ENCODE measurements around the gene C17orf100. TPM values are rescaled to one million over a fixed set of nuclear protein-coding genes. Genes with fewer than 3 reads are reported as not detected.
A peak's percentile ranks its signal among the peaks of the same experiment; 100 is the strongest.

The C17orf100 gene
- total RNA-seq (2014; rRNA removed; shearing (Covaris generic)) = 0.12 and 0.39 TPM in 2 replicates

DNA sequence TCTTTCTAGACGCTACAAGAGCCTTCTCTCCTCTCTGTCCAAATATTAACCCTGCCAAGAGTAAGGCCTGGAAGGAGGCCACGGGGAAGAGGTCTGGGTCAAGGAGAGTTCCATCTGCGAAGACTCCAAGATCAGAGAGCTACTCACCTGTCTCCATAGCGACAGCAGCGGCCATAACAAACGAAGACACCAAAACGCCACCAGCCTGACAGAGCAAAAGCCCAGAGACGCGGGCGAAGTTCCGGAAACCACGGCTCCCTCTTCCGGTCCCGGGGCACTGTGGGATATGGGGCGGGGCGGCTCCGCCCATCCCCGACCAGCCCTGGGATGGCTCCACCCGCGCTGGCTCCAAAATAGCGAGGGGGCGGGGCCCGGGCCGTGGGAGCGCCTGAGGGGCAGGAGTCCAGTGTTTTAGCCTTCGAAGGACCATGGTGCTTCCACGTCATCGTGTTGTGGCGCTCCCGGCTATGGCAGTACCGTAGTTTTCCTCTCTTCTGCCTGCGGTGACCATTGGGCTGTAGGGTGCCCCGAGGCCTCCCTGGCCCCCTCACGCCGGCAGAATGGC lies at the start of gene C17orf100, which contains the start of gene MED31:
Gene C17orf100, plus strand, starts transcription at position 409 of the 565 bp plus-strand sequence. Its CDS starts 152 bp downstream, at position 561.
Gene MED31, minus strand, starts transcription at position 252 of the 565 bp plus-strand sequence. Its CDS starts 77 bp downstream, at position 175.
- DNase-seq (ENCODE audit: low read depth) = peak; percentile 91

DNA sequence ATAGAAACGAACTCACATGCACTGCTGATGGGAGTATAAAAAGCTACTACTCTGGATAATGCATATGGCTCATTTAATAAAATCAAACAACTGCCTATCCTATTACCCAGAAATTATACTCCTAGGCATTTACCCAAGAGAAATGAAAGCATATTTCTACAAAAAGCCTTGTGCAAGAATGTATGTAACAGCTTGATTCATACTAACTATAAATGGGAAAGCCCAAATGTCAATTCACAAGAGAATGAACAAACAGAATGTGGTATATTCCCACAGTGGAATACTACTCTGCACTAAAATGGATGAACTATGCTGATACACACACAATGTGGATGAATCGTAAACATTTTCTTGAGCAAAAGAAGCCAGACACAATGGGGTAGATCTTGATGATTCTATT lies 49.4 kb upstream of the C17orf100 start:
- DNase-seq (ENCODE audit: low read depth) = no peak

DNA sequence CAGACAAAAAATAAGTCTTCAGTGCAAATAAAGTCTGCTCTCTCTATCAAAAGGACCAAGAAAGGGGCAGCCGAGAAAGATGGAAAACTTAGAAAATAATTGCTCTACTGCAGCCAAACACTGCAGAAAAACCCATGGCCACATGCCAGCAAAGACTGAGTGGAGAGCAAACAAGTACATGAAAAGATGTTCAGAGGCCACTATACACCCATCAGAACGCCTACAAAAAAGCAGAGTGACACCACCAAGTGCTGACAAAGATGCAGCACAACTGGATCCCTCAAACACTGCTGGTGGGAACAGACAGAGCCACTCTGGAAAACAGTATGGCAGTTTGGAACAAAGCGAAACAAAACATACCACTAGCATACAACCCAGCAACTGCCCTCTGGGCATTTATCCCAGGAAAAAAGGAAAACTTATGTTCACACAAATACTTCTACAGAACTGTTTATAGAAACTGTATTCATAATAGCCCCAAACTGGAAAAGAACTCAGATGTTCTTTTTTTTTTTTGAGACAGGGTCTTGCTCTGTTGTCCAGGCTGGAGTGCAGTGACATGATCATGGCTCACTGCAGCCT lies 47.7 kb upstream of the C17orf100 start:
- no peak for DNase-seq (ENCODE audit: low read depth)

DNA sequence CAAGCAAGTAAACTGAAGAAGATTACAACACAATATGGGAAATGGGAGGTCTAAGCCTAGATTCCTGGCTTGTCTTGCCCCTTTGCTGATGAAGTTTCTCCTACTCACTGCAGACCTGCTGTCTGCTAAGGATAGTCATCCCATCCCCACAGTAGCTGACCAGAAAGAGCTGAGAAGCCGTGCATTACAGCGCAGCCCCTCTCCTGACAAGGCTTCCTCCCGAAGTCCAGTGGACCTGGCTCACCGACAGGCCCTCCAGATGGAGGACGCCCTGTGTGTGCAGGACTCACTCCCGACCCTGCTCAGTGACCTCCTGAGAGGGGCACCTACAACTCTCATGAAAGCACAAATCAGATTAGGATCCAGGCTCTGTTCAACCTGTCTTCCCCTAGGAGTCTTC lies 46.4 kb upstream of the C17orf100 start:
- DNase-seq (ENCODE audit: low read depth) = no peak

DNA sequence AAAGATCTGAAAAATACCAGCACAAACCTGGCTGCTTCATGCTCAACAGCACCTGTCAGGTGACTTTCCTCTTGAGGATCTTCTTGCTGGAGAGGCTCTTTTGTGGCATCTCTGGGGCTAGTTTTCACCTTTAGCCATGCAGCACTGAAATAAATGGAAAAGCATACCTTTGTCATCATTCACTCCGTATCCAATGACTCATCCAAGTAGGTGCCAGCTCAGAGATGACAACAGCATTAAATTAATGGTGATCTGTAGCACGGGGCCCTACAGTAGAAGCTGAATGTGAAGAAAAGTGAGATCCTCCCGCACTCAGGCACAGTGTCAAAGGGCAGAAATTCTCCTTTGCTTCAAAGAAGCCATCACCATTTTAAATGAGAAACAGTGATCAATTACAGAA lies 43.2 kb upstream of the C17orf100 start:
- DNase-seq (ENCODE audit: low read depth) = peak; percentile 7

DNA sequence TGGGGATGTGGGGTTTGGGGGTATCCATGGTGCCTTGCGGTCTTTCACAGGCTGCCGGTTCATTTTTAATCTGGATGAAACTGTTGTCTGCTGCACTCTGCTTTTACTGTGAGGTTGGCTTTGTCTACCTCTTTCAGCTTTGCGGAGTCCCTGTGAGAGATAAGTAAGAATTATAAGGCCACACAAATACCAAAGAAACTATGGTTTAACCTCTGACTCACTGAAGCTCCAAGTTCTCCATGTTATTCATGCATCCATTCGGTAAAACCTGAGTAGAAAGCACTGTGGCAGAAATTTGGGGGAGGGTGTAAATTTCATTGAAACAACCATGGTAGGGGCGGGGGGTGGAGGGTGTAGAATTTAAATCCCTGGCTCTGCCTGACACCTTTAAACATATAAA lies 41.6 kb upstream of the C17orf100 start:
- no peak for DNase-seq (ENCODE audit: low read depth)

DNA sequence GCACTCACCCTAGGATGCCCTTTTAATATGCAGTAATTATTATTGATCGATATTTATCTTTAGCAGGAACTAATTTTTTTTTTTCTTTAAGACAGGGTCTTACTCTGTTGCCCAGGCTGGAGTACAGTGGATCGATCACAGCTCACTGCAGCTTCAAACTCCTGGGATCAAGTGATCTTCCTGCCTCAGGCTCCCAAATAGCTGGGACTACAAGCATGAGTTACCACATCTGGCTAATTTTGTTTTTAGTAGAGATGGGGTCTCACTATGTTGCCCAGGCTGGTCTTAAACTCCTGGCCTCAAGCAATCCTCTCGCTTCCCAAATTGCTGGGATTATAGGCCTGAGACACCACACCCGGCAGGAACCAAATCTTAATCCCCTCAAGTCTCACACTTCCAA lies 40.3 kb upstream of the C17orf100 start:
- DNase-seq (ENCODE audit: low read depth) = no peak

- DNase-seq (ENCODE audit: low read depth) = no peak
Measured at GRCh38 chr17:6623941-6624340, 27.6 kb upstream of the C17orf100 start.

- DNase-seq (ENCODE audit: low read depth) = no peak
Measured at GRCh38 chr17:6626616-6627015, 24.9 kb upstream of the C17orf100 start.

DNA sequence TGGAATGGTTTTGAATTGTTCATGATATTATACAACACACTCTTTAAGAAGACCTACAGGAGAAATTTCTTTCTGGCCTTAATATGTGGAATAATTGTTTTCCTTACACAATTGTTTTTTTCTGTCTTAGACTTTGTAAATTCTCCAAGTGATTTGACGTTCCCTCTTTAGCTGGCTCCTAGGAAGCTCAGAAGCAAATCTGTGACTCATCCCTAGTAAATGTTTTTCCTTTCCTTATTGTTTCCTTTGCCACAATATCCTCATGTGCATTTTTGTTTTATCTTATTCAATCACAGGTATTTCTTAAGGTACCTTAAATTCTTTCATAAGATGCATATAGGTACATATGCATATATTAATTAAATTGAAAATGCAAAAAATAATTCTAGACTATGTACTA lies 24.5 kb upstream of the C17orf100 start:
- no peak for DNase-seq (ENCODE audit: low read depth)

- DNase-seq (ENCODE audit: low read depth) = no peak
Measured at GRCh38 chr17:6630390-6630789, 21.2 kb upstream of the C17orf100 start.

DNA sequence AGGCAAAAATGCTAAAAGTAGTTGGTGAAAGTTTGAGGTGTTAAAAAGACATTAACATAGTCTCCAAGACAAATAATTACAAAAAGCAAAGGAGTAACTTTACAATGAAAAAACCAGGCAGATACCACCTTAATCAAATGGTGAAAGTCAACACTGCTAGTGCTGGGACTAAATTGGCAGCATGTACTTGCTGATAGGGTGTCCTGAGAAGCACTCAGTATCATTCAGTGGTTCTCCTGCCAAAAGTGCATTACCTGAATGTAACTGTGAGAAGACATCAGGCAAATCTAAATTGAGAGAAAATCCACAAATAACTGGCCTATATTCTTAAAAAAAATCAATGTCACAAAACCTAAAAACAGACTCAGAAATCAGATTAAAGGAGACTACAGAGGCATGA lies 19.0 kb upstream of the C17orf100 start:
- DNase-seq (ENCODE audit: low read depth) = no peak

DNA sequence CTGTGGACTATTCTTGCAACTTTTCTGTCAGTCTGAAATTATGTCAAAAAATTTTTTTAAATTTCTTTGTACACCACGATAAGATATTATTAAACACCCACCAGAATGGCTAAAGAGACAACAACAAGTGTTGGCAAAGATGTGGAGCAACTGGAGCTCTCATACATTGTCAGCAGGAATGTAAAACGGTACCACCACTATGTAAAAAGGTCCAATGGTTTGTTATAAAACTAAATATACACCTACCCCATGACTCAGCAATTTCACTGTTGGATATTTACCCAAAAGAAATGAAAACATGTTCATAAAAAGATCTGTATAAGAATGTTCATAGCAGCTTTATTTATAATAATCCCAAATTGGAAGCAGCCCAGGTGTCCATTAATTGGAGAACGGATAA lies 18.3 kb upstream of the C17orf100 start:
- DNase-seq (ENCODE audit: low read depth) = no peak

- no peak for DNase-seq (ENCODE audit: low read depth)
Measured at GRCh38 chr17:6636105-6636504, 15.5 kb upstream of the C17orf100 start.

- DNase-seq (ENCODE audit: low read depth) = no peak
Measured at GRCh38 chr17:6636616-6637457, 14.7 kb upstream of the C17orf100 start.

DNA sequence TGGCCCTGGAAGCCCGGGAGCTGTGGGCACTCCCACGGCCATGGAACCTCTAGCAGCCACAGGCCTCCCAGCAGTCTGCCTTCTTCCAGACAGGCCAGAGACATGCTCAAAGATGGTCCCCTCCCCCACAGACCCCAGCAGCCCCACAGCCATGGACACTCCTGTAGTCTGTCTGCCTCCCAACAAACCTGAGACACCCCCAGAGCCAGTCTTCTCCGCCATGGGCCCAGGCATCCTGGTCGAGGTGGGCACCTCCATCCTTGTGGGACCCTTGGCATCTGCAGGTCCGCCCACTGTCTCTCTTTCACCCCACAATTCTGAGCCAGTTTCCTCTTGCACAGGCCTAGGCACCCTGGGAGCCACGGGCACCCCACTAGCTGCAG lies 14.1 kb upstream of the C17orf100 start:
- no peak for DNase-seq (ENCODE audit: low read depth)

GRCh38 chr17:6638046-6638908 lies 13.3 kb upstream of the C17orf100 start:
- no peak for DNase-seq (ENCODE audit: low read depth)

DNA sequence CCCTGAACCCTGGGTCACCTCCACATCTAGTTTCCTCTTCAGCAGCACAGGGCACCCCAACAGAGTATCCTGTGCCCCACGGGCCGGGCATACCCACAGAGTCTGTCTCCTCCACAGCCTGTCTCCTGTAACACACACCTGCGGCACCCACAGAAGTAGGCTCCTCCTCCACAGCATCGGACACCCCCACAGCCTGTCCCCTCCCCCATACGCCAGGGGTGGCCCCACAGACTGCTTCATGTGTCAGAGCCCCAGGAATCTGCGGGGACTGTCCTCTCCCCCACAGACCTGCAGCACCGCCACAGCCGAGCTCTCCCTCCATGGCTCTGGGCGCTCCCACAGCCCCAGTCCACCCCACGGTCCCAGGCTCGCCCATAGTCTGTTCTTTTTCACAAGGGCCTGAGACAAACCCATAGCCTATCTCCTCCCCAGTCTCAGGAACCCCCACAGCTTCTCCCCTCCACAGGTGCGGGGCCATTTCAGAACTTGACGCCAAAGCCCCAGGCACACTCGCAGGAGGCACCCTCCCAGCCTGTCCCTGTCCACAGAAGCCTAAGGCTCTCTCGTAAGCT lies 12.5 kb upstream of the C17orf100 start:
- DNase-seq (ENCODE audit: low read depth) = no peak

DNA sequence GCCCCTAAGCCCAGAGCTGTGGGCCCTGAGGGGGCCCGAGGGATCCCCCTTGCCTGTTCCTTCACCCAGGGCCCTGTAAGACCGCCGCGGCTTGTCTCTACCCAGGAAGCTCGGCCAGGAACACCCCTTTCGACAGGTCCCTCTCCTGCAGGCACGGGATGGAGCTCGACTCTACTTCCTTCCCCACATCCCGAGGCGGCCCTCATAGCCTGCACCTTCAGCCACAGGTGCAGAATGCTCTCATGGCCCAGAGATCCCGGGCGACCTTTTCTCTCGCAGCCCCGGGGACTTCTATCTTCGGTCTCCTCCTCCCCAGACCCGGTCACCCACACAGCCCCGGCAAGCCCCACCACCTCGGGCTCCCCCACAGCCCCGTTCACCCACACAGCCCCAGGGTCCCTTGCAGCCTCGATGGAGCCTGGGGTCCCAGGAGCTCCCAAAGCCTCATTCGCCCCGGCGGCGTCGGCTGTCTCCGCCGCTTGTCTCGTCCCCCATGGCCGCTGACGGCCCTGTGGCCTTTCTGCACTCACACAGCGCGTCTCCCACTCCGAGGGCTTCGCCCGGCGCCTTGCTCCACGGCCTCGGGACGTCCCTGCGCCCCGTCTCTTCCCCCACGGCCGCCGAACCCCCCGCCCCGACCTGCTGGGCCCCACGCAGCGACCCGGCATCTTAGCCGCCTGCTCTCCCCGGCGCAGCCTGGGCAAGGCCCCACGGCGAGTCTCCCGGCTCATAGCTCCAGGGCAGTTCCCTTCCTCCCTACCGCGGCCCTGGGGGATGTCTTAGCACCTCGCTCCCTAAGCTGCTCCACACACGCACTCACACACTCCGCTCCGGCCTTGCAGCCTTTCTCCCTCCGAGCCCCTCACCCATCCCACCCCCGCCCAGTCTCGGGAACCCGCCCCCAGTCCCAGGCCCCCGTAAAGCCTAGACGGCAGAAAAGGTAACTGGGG lies 11.7 kb upstream of the C17orf100 start:
- peak; percentile 22 for DNase-seq (ENCODE audit: low read depth)

DNA sequence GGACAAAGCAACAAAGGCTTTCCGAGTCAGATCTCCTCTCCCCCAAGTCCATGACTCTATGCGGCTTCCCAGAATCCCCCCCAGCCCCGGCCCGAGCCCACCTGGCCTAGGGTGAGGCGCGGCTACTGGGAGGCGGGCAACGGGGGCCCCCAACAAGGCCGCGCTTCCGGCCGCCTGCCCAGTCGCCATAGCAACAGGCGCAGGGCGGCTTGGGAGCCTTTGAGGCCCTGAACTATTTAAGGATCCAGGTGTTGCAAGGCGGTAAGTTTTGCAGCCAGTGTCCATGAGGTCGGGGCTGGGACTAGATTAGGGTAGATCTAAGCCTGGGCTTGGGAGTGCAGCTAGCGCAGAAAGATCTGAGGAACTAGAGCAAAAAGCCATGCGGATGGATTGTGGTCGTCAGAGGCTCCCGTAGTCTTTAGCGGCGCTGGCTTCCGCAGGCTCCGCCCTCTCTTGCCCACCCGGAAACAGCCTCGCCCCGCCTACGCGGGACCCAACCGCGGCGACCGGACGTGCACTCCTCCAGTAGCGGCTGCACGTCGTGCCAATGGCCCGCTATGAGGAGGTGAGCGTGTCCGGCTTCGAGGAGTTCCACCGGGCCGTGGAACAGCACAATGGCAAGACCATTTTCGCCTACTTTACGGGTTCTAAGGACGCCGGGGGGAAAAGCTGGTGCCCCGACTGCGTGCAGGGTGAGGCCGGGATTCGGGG lies 10.9 kb upstream of the C17orf100 start, which contains the start of the genes KIAA0753 and TXNDC17:
Gene KIAA0753, minus strand, starts transcription at position 176 of the 711 bp plus-strand sequence. CDS start 5,608 bp downstream, outside the sequence.
Gene TXNDC17, plus strand, starts transcription at position 525 of the 711 bp plus-strand sequence. Its CDS starts 23 bp downstream, at position 548.
- DNase-seq (ENCODE audit: low read depth) = peak; percentile 87

All from RPMI7951 (cell line).